GM19025 (cell line): ENCODE data around the gene SMIM8.

Experiments
- ATAC-seq: cut with Tn5 transposase; IDR thresholded peaks from one replicate; pipeline ENCODE4 v1.9.1; 2021; ENCODE audit warnings: mild to moderate bottlenecking, low read depth, moderate library complexity; ENCODE audit not compliant: unreplicated experiment

Gene SMIM8

GRCh38 chr6:87382861-87383260, 60.5 kb downstream of the SMIM8 start:
- no peak for ATAC-seq

GRCh38 chr6:87384038-87384437, 61.6 kb downstream of the SMIM8 start:
- no peak for ATAC-seq

- ATAC-seq, result no peak
Measured at GRCh38 chr6:87384449-87384848, 62.1 kb downstream of the SMIM8 start.

GRCh38 chr6:87391334-87391733, 68.9 kb downstream of the SMIM8 start:
- ATAC-seq, result no peak
